ENCODE data around the gene HPCA. TPM values are rescaled to one million over a fixed set of nuclear protein-coding genes. Genes with fewer than 3 reads are reported as not detected.

Gene HPCA
- total and polyA plus RNA-seq, 2 of the 8 experiments (the other 6 are each of a cell fraction or from before 2014, with no cell fraction given) = 0.70 to 1.4 TPM

DNA sequence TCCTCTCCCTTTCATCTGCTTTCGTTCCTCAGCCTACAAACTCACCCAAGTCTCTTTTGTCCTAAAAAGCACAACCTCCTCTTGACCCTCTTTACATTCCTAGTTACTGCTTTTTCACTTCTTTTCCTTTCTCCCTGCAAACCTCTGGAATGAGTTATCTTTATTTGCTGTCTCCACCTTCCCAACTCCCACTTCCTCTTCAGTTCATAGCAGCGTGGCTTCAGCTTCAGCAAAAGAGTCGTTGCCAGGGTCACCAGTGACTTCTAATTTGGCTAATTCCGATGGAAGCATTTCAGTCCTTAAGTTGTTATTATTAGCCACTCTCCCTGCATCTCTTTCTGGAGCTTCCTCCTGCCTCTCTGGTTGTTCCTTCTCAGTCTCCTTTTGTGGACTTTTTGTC lies 21.1 kb downstream of the HPCA start:
- Histone ChIP-seq H3K4me1 (replicated peaks in 1 of 4; ENCODE audit: control insufficient read depth in 3 of 4, insufficient read depth in 4 of 4, low read length in 3 of 4) (no peaks in the 10 kb centered on the region), H2BK12ac (ENCODE audit: low read depth, low read length) (no peak overlapping the region), H2BK20ac (ENCODE audit: low read length) (no peak overlapping the region), H2AK5ac (ENCODE audit: low read depth, low read length) (no peak overlapping the region), H2AFZ (ENCODE audit: low read length) (peak overlapping the region; percentile 43; the same call in 1 of the 2 replicates), H3K9ac (replicated peaks in 1 of 4; ENCODE audit: extremely low read depth in 1 of 4, low read depth in 3 of 4, low read length in 3 of 4) (no peak overlapping the region), H3K23ac (ENCODE audit: insufficient read length) (no peak overlapping the region), H2BK120ac (replicated peaks; ENCODE audit: low read depth, low read length) (no peak overlapping the region), H3K27me3 (replicated peaks in 1 of 4; ENCODE audit: control insufficient read depth in 3 of 4, extremely low read depth in 1 of 4, insufficient read depth in 3 of 4, low read length in 3 of 4) (peaks cover 0 to 4% (median 1%) of the 10 kb centered on the region in 4 experiments; a peak in 5 of 7 replicates), H3K9me3 (ENCODE audit: insufficient read depth in 2 of 2, low read depth in 1 of 2, low read length in 1 of 2) (no peaks in the 10 kb centered on the region), H3K18ac (ENCODE audit: extremely low read depth, low read length) (no peak overlapping the region), H3K79me2 (ENCODE audit: control insufficient read depth in 1 of 2, insufficient read depth in 2 of 2, low read length in 2 of 2) (no peaks in the 10 kb centered on the region), H4K91ac (replicated peaks; ENCODE audit: insufficient read length, low read length) (no peak overlapping the region), H2BK15ac (ENCODE audit: low read length) (no peak overlapping the region), H3K56ac (replicated peaks; ENCODE audit: insufficient read length, low read depth, low read length) (no peak overlapping the region), H3K4ac (replicated peaks; ENCODE audit: insufficient read length, low read depth, low read length) (no peak overlapping the region), H4K8ac (ENCODE audit: extremely low read depth, insufficient read depth, low read length) (no peak overlapping the region), H3K36me3 (ENCODE audit: control insufficient read depth in 2 of 4, insufficient read depth in 4 of 4, low read length in 3 of 4) (no peaks in the 10 kb centered on the region), H3K23me2 (ENCODE audit: low read depth, low read length) (no peaks in the 10 kb centered on the region), H3K4me2 (ENCODE audit: insufficient read depth in 1 of 2, low read depth in 2 of 2, low read length in 2 of 2) (no peak overlapping the region), H4K5ac (ENCODE audit: insufficient read length, low read depth, low read length) (no peak overlapping the region), H3K79me1 (ENCODE audit: low read depth, low read length) (no peaks in the 10 kb centered on the region), H3K27ac (ENCODE audit: low read depth, low read length) (no peak overlapping the region), H3K14ac (ENCODE audit: insufficient read length) (no peak overlapping the region), H2BK5ac (ENCODE audit: low read depth, low read length) (no peak overlapping the region), H4K20me1 (replicated peaks in 1 of 2; ENCODE audit: control insufficient read depth in 1 of 2, insufficient read depth in 2 of 2, low read length in 2 of 2) (no peaks in the 10 kb centered on the region), H3K4me3 (ENCODE audit: extremely low read depth in 1 of 4, insufficient read depth in 2 of 4, low read depth in 3 of 4, low read length in 4 of 4) (no peak overlapping the region)
- ChIA-PET CTCF (ENCODE audit: partially characterized antibody) (interaction anchor here (1.1 to 2.3 kb wide), 3 partner anchors 10 to 27 kb away, joined by 3 to 13 read pairs (median 5); no protein-coding TSS in a partner anchor), POLR2A (ENCODE audit: partially characterized antibody) (no interaction called here)
- DNase-seq (ENCODE audit: low read depth in 1 of 2, low spot score in 2 of 2) = no peak
- FAIRE-seq = no peak
- no peak for TF ChIP-seq ATF3 (IDR thresholded peaks at IDR 0.05; ENCODE audit: insufficient read depth, low read depth, low read length)
- no peak for TF ChIP-seq TAF1 (IDR thresholded peaks at IDR 0.05; ENCODE audit: low read depth, low read length)
- TF ChIP-seq POLR2AphosphoS5 (IDR thresholded peaks at IDR 0.05; ENCODE audit: low read depth, low read length) = no peak
- TF ChIP-seq SIX5 (IDR thresholded peaks at IDR 0.05; ENCODE audit: low read depth, low read length) = no peak
- no peak for TF ChIP-seq HDAC2 (IDR thresholded peaks at IDR 0.05; ENCODE audit: borderline replicate concordance in 1 of 2, low read depth in 2 of 2, low read length in 2 of 2)
- no peak for TF ChIP-seq BACH1 (IDR thresholded peaks at IDR 0.05; ENCODE audit: low read length)
- no peak for TF ChIP-seq KDM5A (IDR thresholded peaks at IDR 0.05; ENCODE audit: low read length)
- no peak for TF ChIP-seq EZH2 (IDR thresholded peaks at IDR 0.05; ENCODE audit: low read depth, low read length, severe bottlenecking)
- TF ChIP-seq TCF12 (IDR thresholded peaks at IDR 0.05; ENCODE audit: low read depth, low read length) = no peak
- TF ChIP-seq CREB1 (IDR thresholded peaks at IDR 0.05) = no peak
- TF ChIP-seq RBBP5 (IDR thresholded peaks at IDR 0.05; ENCODE audit: borderline replicate concordance, low read depth, low read length) = no peak
- WGBS, 2 experiments (ENCODE audit: extremely low coverage in 1 of 2, insufficient coverage in 1 of 2, insufficient read length in 1 of 2, insufficient replicate concordance in 2 of 2, low coverage in 1 of 2, low lambda C conversion rate in 2 of 2, missing lambda C conversion rate in 1 of 2) = 68% methylated on average over 4 of the region's 4 CpGs; no CpG with 5 or more reads in 1 of the 2 experiments
